Common myeloid progenitor, CD34-positive (primary cell): Measurements from ENCODE around the gene OS9.
"Not testable (repeated sequence)": the region's sequence is repeated elsewhere in the genome, so short reads cannot be mapped to it uniquely, and the experiment has no call there.

Experiments used
- CTCF ChIA-PET: fragments of 350-600 bp; sonication (Branson Sonifier 250); formaldehyde crosslinking; loops from one replicate; lab custom pipeline; 2021; ENCODE audit warnings: antibody characterized with exemption; lab: Charles Lee
- POLR2A ChIA-PET: fragments of 350-600 bp; sonication (Branson Sonifier 250); formaldehyde crosslinking; loops from one replicate; lab custom pipeline; 2021; ENCODE audit warnings: antibody characterized with exemption; lab: Charles Lee
- DNase-seq, 3 donors: peaks; one replicate each; pipeline versions ENCODE4 v3.0.0 to v3.0.0-alpha.2; 2013
- H3K27ac ChIP-seq, 2 experiments: 1 replicate in 1 of 2; 2 replicates in 1 of 2; pipeline ENCODE4 v1.7.0; 2013; ENCODE audit warnings: inconsistent platforms in 2 of 2, low read length in 2 of 2, mild to moderate bottlenecking in 2 of 2, low read depth in 1 of 2, moderate library complexity in 1 of 2; ENCODE audit not compliant: severe bottlenecking in 2 of 2, insufficient read depth in 1 of 2, poor library complexity in 1 of 2
- H3K27me3 ChIP-seq, 5 experiments: replicated peaks in 2 of 5; 1 replicate in 3 of 5; 2 replicates in 2 of 5; pipeline versions ENCODE4 v1.6.1 to v1.7.0; 2013; ENCODE audit warnings: low read length in 4 of 5, mild to moderate bottlenecking in 2 of 5, moderate library complexity in 2 of 5, inconsistent platforms in 1 of 5; ENCODE audit not compliant: insufficient read depth in 5 of 5, control insufficient read depth in 4 of 5
- H3K36me3 ChIP-seq, 4 experiments: 1 replicate in 2 of 4; 2 replicates in 2 of 4; pipeline versions ENCODE4 v1.6.1 to v1.7.0; 2013; ENCODE audit warnings: low read length in 3 of 4, control low read depth in 1 of 4, mild to moderate bottlenecking in 1 of 4; ENCODE audit not compliant: control insufficient read depth in 4 of 4, insufficient read depth in 4 of 4
- H3K4me1 ChIP-seq, 4 experiments: 1 replicate in 3 of 4; 2 replicates in 1 of 4; pipeline versions ENCODE4 v1.6.1 to v1.7.1; 2013; ENCODE audit warnings: low read length in 3 of 4, mild to moderate bottlenecking in 3 of 4, control low read depth in 1 of 4, inconsistent platforms in 1 of 4, moderate library complexity in 1 of 4; ENCODE audit not compliant: control insufficient read depth in 4 of 4, insufficient read depth in 4 of 4; ENCODE audit errors: control extremely low read depth in 1 of 4
- H3K4me3 ChIP-seq, 7 experiments: 1 replicate in 4 of 7; 2 replicates in 3 of 7; pipeline versions ENCODE4 v1.5.1 to v1.7.0; 2013; ENCODE audit warnings: mild to moderate bottlenecking in 7 of 7, low read length in 6 of 7, moderate library complexity in 6 of 7, inconsistent platforms in 2 of 7, low read depth in 2 of 7, control low read depth in 1 of 7; ENCODE audit not compliant: insufficient read depth in 4 of 7, control insufficient read depth in 1 of 7; ENCODE audit errors: extremely low read depth in 1 of 7
- H3K9me3 ChIP-seq, 5 experiments: 1 replicate in 4 of 5; 2 replicates in 1 of 5; pipeline versions ENCODE4 v1.6.1 to v1.7.1; 2013; ENCODE audit warnings: low read length in 4 of 5, mild to moderate bottlenecking in 2 of 5, inconsistent platforms in 1 of 5, low read depth in 1 of 5, moderate library complexity in 1 of 5; ENCODE audit not compliant: control insufficient read depth in 4 of 5, insufficient read depth in 2 of 5; ENCODE audit errors: control extremely low read depth in 1 of 5
- WGBS: methylation state at CpG from one replicate; pipeline ENCODE4 v1.1.5; 2013; ENCODE audit not compliant: insufficient coverage; 5-methylcytosine and 5-hydroxymethylcytosine counted together

The OS9 gene

DNA sequence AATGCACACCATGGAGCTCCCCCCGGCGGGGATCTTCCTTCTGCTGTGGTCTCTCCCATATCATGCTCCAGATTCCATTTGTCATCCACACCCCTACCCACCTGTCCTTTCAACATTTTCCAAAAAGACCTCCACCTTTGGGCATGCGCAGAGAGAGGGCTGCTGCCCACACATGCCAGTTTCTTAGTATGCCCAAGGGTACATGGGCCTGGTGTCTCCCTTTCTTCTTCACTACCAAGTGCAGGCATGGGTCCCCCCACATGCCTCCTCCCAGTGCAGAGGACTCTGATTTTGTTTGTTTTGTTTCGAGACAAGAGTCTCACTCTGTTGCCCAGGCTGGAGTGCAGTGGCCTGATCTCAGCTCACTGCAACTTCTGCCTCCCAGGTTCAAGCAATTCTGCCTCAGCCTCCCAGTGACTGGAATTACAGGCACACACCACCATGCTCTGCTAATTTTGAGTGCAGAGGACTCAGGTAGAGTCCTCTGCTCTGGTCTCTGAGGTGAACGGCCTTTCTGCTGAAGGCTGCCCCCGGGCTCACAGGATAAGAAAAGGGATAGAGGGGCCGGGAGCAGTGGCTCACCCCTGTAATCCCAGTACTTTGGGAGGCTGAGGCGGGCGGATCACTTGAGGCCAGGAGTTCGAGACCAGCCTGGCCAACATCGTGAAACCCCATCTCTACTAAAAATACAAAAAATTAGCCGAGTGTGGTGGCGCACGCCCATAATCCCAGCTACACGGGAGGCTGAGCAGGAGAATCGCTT lies 28.1 kb downstream of the OS9 start:
- POLR2A ChIA-PET: interaction anchor here (0.8 kb wide), 1 partner anchor 11 kb away, joined by 3 read pairs; no protein-coding TSS in a partner anchor
- 98% methylated on average over 15 of the region's 16 CpGs for WGBS
- CTCF ChIA-PET: interaction anchor here (0.9 to 2.2 kb wide), 4 partner anchors 9 to 138 kb away, joined by 3 to 9 read pairs (median 4); no protein-coding TSS in a partner anchor

DNA sequence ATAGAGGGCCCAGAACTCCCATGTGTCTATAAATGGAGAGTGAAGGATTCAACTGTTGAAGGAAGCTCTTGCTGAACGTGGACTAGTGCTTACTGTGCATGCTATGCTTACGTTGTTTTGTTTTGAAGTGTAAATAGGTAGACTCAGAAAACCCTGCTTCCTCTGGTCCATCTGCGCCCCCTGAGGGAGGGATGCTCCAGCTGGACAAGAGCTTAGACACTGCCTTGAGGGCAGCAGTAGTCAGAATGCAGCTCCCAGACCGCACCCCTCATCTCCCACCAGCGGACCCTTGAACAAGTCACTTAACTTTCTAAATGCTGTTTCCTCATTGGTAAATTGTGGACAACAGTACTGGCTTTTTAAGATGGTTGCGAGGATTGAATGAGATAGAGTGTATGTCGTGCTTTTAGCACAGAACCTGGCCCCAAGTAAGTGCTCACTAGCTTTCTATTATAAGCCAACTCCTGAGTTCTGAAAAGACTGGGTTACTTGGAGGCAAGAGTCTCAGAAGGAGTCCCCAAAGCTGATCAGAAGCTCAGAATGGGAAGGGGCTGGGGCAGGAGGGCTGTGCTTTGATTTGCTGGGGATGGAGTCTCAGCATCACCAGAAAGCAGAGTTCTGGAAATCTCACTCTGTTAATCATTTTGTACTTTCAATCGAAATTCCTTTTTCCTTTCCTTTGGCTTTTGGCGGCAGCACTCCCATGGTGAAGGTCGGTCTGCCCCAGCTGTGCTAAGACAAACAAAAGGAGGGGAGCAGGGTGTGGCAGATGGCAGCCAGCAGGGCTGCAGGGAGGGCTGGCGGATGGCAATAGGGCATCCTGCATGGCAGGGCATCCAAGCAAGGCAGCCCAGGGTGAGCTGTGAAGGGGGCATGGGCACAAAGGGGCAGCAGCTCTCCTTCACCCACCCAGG lies 29.0 kb downstream of the OS9 start:
- Histone ChIP-seq H3K4me3 (no peak overlapping the region), H3K4me1 (peaks cover 0 to 2% (median 0%) of the 10 kb centered on the region in 4 experiments), H3K27me3 (no peaks in the 10 kb centered on the region), H3K27ac (no peak overlapping the region), H3K9me3 (no peaks in the 10 kb centered on the region), H3K36me3 (peaks cover 15 to 85% (median 54%) of the 10 kb centered on the region in 4 experiments)
- WGBS: 80% methylated on average over 6 of the region's 11 CpGs
- ChIA-PET CTCF (interaction anchor here (0.9 to 1.3 kb wide), 5 partner anchors 10 to 142 kb away, joined by 3 to 4 read pairs (median 4); no protein-coding TSS in a partner anchor), POLR2A (interaction anchor here (0.8 kb wide), 1 partner anchor 10 kb away, joined by 3 read pairs; no protein-coding TSS in a partner anchor)
- DNase-seq: no peak

More for the DNA sequence above, 28.1 kb downstream of the OS9 start:
- not testable (repeated sequence) for H3K4me1 ChIP-seq, DNase-seq, H3K4me3 ChIP-seq, H3K27ac ChIP-seq, H3K27me3 ChIP-seq, H3K9me3 ChIP-seq
- H3K36me3 ChIP-seq: peaks cover 16 to 82% (median 51%) of the 10 kb centered on the region in 4 experiments

GRCh38 chr12:57723630-57723962 lies 29.7 kb downstream of the OS9 start:
- CTCF ChIA-PET: interaction anchor here (1.0 to 1.3 kb wide), 6 partner anchors 9 to 142 kb away, joined by 3 to 4 read pairs (median 4); no protein-coding TSS in a partner anchor
- no peaks in the 10 kb centered on the region for H3K9me3 ChIP-seq
- peaks cover 12 to 85% (median 51%) of the 10 kb centered on the region in 4 experiments for H3K36me3 ChIP-seq
- H3K4me1 ChIP-seq: peaks cover 0 to 2% (median 0%) of the 10 kb centered on the region in 4 experiments
- no peak for DNase-seq
- no peaks in the 10 kb centered on the region for H3K27me3 ChIP-seq
- POLR2A ChIA-PET: no interaction called here
- H3K4me3 ChIP-seq: no peak overlapping the region
- no peak overlapping the region for H3K27ac ChIP-seq
- WGBS: no CpG with 5 or more reads among the region's 2 CpGs

GRCh38 chr12:57724003-57724935 lies 30.3 kb downstream of the OS9 start:
- POLR2A ChIA-PET: no interaction called here
- H3K4me3 ChIP-seq: no peak overlapping the region
- H3K27ac ChIP-seq: no peak overlapping the region
- peaks cover 9 to 82% (median 48%) of the 10 kb centered on the region in 4 experiments for H3K36me3 ChIP-seq
- 97% methylated on average over 12 of the region's 12 CpGs for WGBS
- H3K4me1 ChIP-seq: peaks cover 0 to 2% (median 0%) of the 10 kb centered on the region in 4 experiments
- H3K9me3 ChIP-seq: no peaks in the 10 kb centered on the region
- no peak for DNase-seq
- H3K27me3 ChIP-seq: no peaks in the 10 kb centered on the region
- CTCF ChIA-PET: interaction anchor here (0.8 to 1.3 kb wide), 5 partner anchors 9 to 31 kb away, joined by 3 to 4 read pairs (median 3); no protein-coding TSS in a partner anchor

- H3K9me3 ChIP-seq: no peaks in the 10 kb centered on the region
- 100% methylated on average over 2 of the region's 11 CpGs for WGBS
- peaks cover 10 to 82% (median 48%) of the 10 kb centered on the region in 4 experiments for H3K36me3 ChIP-seq
- H3K27ac ChIP-seq: no peak overlapping the region
- DNase-seq: no peak
- ChIA-PET CTCF (interaction anchor here (0.8 to 2.7 kb wide), 7 partner anchors 8 to 32 kb away, joined by 3 to 11 read pairs (median 3); partner anchors contain the start of gene AGAP2), POLR2A (no interaction called here)
- H3K27me3 ChIP-seq: no peaks in the 10 kb centered on the region
- no peak overlapping the region for H3K4me3 ChIP-seq
- peaks cover 0 to 2% (median 0%) of the 10 kb centered on the region in 4 experiments for H3K4me1 ChIP-seq
Measured at GRCh38 chr12:57724936-57725740, 31.2 kb downstream of the OS9 start.

GRCh38 chr12:57725851-57726150 lies 31.9 kb downstream of the OS9 start:
- CTCF ChIA-PET: interaction anchor here (1.0 to 2.7 kb wide), 3 partner anchors 13 to 145 kb away, joined by 3 to 11 read pairs (median 10); partner anchors contain the start of gene AGAP2
- POLR2A ChIA-PET: no interaction called here

More at GRCh38 chr12:57725851-57726150, 31.9 kb downstream of the OS9 start:
- no peak for DNase-seq
- H3K4me3 ChIP-seq: no peak overlapping the region
- no peaks in the 10 kb centered on the region for H3K27me3 ChIP-seq
- no peaks in the 10 kb centered on the region for H3K9me3 ChIP-seq
- H3K36me3 ChIP-seq: peaks cover 13 to 82% (median 49%) of the 10 kb centered on the region in 4 experiments
- WGBS: 92% methylated on average over 8 of the region's 10 CpGs
- H3K27ac ChIP-seq: no peak overlapping the region
- H3K4me1 ChIP-seq: peaks cover 0 to 2% (median 0%) of the 10 kb centered on the region in 4 experiments
